PC-9 (cell line): ENCODE results near the gene MPND.

Source experiments
- EZH2 ChIP-seq: fragments of 200-600 bp; sonication (generic); IDR thresholded peaks from 2 replicates; pipeline ENCODE4 v1.8.0; 2017; ENCODE audit warnings: antibody characterized with exemption, low read depth
- TF ChIP-seq, protein P1 (sequence below): fragments of 200-600 bp; sonication (generic); conservative IDR thresholded peaks from 2 replicates; pipeline ENCODE4 v1.6.1; 2017; ENCODE audit warnings: mixed run types, antibody characterized with exemption, mild to moderate bottlenecking, moderate library complexity

DNA sequence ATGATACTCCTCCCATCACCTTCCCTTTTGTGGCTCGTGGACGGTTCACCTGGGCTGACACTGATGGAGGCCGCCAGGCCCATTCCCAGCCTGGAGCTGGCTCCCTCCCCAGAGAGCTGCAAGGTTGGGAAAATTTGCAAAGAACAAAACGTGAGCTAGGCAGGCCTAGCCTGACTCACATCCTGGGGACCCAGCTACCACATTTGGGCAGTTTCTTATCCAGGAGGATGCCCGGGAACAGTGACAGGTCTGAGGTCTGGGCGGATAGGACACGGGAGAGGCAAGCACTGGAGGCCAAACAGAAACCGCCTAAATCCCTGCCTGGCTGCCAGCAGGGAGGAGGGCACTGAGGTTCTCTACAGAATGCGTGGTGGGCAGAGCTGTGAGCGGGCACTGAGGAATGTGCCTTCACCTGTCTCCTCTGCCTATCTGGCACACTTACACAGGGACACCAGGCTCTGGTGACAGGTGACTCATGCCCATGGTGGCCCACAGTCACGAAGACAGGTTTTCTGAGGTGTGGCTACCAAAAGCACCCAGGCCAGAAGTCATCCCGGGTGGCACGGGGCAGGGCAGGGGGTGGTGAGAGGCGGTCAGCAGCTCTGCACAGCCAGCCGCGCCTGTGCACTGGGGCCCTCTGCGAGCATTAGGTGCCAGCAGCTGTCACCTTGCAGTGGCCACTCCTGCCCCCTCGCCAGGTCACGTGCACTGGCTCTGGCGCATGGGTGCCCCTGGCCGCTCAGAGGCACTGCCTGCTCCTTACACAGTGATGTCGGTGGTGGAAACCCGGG lies 33.8 kb downstream of the MPND start:
- TF ChIP-seq, protein P1, sequence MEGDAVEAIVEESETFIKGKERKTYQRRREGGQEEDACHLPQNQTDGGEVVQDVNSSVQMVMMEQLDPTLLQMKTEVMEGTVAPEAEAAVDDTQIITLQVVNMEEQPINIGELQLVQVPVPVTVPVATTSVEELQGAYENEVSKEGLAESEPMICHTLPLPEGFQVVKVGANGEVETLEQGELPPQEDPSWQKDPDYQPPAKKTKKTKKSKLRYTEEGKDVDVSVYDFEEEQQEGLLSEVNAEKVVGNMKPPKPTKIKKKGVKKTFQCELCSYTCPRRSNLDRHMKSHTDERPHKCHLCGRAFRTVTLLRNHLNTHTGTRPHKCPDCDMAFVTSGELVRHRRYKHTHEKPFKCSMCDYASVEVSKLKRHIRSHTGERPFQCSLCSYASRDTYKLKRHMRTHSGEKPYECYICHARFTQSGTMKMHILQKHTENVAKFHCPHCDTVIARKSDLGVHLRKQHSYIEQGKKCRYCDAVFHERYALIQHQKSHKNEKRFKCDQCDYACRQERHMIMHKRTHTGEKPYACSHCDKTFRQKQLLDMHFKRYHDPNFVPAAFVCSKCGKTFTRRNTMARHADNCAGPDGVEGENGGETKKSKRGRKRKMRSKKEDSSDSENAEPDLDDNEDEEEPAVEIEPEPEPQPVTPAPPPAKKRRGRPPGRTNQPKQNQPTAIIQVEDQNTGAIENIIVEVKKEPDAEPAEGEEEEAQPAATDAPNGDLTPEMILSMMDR = no peak
- no peak for TF ChIP-seq EZH2
